IPS-NIHi11 (cell line): ENCODE results near the gene CYBRD1.

Experiments used
- DNase-seq: peaks from one replicate; pipeline ENCODE4 v3.0.0; 2012; ENCODE audit warnings: mixed read lengths, low spot score

Gene CYBRD1

GRCh38 chr2:171602352-171602751, 80.1 kb downstream of the CYBRD1 start:
- DNase-seq: no peak
